GM12872 (cell line): ENCODE data around the gene PDLIM5.

ENCODE experiments used
- CTCF ChIP-seq: IDR thresholded peaks from 3 replicates; pipeline ENCODE4 v1.5.1; 2011; ENCODE audit warnings: low read depth, mild to moderate bottlenecking, low read length, moderate library complexity; ENCODE audit not compliant: insufficient read depth

The PDLIM5 gene

DNA sequence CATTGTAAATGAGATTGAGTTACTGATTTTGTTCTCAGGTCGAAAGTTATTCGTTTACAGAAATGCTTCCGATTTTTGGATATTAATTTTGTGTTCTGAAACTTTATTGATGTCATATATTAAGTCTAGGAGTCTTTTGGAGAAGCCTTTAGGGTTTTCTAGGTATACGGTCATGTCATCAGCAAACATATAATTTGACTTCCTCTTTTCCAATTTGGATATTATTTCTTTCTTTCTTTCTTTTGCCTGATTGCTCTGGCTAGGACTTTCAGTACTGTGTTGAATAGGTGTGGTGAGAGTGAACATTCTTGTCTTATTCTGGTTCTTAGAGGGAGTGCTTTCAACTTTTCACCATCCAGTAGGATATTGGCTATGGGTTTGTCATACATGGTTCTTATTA lies 35.4 kb upstream of the PDLIM5 start:
- no peak for TF ChIP-seq CTCF

DNA sequence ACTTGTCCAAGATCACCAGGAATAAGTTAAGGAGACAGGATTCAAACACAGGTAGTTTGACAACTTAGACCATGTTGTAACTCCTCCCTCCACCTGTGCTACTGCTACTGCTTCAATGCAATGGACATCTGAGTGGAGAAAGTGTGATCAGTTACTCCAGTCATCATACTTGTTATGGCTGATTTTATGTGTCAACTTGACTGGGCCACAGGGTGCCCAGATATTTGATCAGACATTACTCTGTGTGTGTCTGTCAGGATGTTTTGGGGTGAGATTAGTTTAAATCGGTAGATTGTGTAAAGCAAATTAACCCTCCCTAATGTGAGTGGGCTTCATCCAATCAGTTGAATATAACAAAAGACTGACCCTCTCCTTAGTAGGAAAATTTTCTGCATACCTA lies 34.8 kb upstream of the PDLIM5 start:
- no peak for TF ChIP-seq CTCF

DNA sequence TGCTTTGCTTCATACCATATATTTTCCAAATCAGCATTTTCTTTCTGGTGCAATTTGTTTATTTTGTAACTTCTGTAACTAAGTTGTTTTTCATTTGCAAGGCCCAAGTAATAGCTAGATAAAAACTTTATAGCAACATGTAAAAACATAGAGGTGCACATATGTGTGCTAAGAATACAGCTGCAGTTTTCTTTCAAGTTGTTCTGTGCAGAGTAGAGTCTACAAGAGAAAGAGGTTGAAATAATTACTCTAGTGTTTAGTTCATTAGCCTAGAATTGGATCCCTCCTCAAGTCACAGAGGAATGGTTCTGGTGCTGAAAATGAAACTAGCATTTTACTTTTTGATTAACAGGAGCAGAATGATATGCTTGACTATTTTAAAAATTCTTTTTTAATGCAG lies 32.2 kb upstream of the PDLIM5 start:
- TF ChIP-seq CTCF = no peak

DNA sequence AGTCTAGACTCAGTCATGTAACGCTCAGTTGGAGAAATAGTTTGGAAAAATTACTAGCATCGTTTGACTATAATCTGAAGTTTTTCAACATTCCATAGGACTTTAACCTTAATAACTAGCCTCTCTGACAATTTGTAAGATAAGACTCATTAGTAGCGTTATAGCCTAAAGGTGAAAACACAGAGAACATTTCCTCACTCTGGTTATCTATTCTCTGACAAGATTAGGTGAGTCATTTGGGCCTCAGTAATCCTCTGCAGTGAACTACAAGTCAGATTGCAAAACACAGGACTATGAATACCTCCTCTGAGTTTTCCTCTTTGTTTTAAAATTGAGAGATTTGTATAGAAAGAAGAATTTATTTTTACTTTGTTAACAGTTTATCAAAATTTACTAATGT lies 31.8 kb upstream of the PDLIM5 start:
- no peak for TF ChIP-seq CTCF

DNA sequence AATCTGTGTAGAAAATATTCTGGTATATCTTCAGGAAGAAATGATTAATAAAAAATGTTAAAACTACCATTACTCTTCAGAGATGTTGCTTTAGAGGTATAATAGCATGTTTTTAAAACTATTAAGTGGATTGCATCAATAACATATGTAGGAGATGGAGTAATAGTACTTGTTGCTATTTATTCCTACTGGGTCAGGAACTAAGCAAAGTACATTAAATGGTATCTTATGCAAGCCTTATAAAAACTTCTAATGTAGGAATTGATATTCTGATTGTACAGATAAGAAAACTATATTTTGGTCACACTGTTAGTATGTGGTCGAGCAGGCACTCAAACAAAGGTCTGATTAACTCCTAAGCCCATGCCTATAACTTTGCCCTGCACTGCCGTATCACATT lies 31.4 kb upstream of the PDLIM5 start:
- no peak for TF ChIP-seq CTCF

DNA sequence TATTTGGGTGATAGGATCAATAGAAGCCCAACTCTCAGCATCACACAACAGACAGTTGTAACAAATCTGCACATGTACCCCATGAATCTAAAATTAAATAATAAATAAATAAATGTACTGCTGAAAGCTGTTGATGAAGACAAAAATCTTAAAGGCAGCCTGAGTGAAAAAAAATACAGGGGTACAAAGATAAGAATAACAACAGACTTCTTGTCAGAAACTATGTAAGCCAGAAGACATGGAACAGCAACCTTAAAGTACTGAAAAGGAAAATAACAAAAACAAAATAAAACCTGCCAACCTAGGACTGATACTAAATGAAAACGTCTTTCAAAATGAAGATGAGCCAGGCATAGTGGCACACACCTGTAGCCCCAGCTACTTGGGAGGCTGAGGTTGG lies 25.0 kb upstream of the PDLIM5 start:
- TF ChIP-seq CTCF = no peak

GRCh38 chr4:94428884-94429283 lies 22.9 kb upstream of the PDLIM5 start:
- no peak for TF ChIP-seq CTCF

GRCh38 chr4:94430406-94430805 lies 21.3 kb upstream of the PDLIM5 start:
- no peak for TF ChIP-seq CTCF
